Colonic mucosa (tissue), 4 donors: Measurements from ENCODE around the gene CREBL2. TPM values are rescaled to one million over a fixed set of nuclear protein-coding genes. Genes with fewer than 3 reads are reported as not detected.
A peak's percentile ranks its signal among the peaks of the same experiment; 100 is the strongest.
"Not testable (repeated sequence)": the region's sequence is repeated elsewhere in the genome, so short reads cannot be mapped to it uniquely, and the experiment has no call there.

Experiments used
- DNase-seq: peaks from one replicate; pipeline ENCODE4 v3.0.0-alpha.2; 2020
- H3K27ac ChIP-seq: fragments of 200-600 bp; one replicate; pipeline ENCODE4 v1.8.0; 2021
- H3K27me3 ChIP-seq: fragments of 200-600 bp; one replicate; pipeline ENCODE4 v1.8.0; 2021
- H3K36me3 ChIP-seq: fragments of 200-600 bp; one replicate; pipeline ENCODE4 v1.8.0; 2021
- H3K4me1 ChIP-seq: fragments of 200-600 bp; one replicate; pipeline ENCODE4 v1.8.0; 2021; ENCODE audit warnings: mild to moderate bottlenecking
- H3K4me3 ChIP-seq: fragments of 200-600 bp; one replicate; pipeline ENCODE4 v1.8.0; 2021
- H3K9ac ChIP-seq, 2 donors: one replicate each; pipeline ENCODE4 v1.7.0; 2013; ENCODE audit warnings: control low read depth in 2 of 2, low read depth in 2 of 2, low read length in 2 of 2
- H3K9me3 ChIP-seq: fragments of 200-600 bp; one replicate; pipeline ENCODE4 v1.8.0; 2021
- intact Hi-C: fragments of 100-400 bp; cut with DNase I; formaldehyde crosslinking; loops from one replicate; pipeline ENCODE4 v1.14.1; 2022
- total RNA-seq, 2 donors: library from RNA; stranded (reverse); fragmentation: NEBNext Ultra II Directional in 1 of 2; extraction: Animal tissue kit (Norgen Biotek cat#: 25700) in 1 of 2; gene quantifications; one replicate each; pipeline ENCODE4 v1.2.1, GENCODE V29; 2021
- TF ChIP-seq, protein P1 (sequence below): fragments of 200-600 bp; IDR thresholded peaks from one replicate; pipeline ENCODE4 v1.8.0; 2022; ENCODE audit warnings: antibody characterized with exemption, mild to moderate bottlenecking
- donor health status: healthy.
- donor health status: DM: no; HTN: no; CAD: no.
- donor health status: DM: no; HTN: no; CAD: no.

Gene CREBL2
- total RNA-seq, 2 donors from 2014 or later = 18.6 to 28.9 TPM

DNA sequence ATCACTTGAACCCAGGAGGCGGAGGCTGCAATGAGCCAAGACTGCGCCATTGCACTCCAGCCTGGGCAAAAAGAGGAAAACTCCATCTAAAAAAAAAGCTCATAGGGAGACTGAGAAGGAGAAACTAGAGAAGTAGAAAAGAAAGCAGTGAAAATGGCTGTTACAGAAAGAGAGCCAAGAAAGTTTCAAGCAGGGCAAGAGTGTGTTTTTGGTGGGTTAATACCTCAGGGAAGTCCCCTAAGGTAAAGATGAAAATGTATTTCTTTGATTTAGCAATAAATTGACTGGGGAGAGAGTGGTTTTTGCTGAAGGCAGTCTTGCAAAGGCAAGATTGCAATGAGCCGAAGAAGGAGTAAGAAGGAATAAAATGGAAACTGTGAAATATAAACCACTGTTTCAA lies 39.0 kb upstream of the CREBL2 start:
- Histone ChIP-seq H3K9ac (no peak overlapping the region), H3K4me1 (no peaks in the 10 kb centered on the region), H3K27ac (no peak overlapping the region), H3K27me3 (no peaks in the 10 kb centered on the region), H3K9me3 (no peaks in the 10 kb centered on the region), H3K36me3 (no peaks in the 10 kb centered on the region), H3K4me3 (no peak overlapping the region)
- TF ChIP-seq, protein P1, sequence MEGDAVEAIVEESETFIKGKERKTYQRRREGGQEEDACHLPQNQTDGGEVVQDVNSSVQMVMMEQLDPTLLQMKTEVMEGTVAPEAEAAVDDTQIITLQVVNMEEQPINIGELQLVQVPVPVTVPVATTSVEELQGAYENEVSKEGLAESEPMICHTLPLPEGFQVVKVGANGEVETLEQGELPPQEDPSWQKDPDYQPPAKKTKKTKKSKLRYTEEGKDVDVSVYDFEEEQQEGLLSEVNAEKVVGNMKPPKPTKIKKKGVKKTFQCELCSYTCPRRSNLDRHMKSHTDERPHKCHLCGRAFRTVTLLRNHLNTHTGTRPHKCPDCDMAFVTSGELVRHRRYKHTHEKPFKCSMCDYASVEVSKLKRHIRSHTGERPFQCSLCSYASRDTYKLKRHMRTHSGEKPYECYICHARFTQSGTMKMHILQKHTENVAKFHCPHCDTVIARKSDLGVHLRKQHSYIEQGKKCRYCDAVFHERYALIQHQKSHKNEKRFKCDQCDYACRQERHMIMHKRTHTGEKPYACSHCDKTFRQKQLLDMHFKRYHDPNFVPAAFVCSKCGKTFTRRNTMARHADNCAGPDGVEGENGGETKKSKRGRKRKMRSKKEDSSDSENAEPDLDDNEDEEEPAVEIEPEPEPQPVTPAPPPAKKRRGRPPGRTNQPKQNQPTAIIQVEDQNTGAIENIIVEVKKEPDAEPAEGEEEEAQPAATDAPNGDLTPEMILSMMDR = no peak
- DNase-seq = no peak
- intact Hi-C loops = no loop called here

DNA sequence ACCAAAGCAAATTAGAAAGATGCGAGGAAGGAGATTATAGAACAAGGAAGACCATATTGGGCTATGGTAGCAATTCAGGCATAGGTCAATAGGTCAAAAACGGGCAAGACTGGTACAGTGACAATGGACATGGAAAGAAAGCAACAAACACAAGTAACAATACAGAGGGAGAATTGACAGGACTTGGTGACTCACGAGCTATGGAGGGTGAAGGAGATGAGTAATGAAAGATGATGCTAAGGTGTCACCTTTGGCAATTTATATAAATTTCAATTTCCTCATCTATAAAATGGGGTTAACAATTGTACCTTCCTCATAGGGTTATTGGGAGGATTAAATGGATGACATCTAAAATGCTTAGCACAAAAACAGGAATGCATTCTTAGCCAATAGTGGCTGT lies 33.9 kb upstream of the CREBL2 start:
- H3K9ac ChIP-seq = no peak overlapping the region
- no peaks in the 10 kb centered on the region for H3K4me1 ChIP-seq
- H3K4me3 ChIP-seq = no peak overlapping the region
- no peaks in the 10 kb centered on the region for H3K27me3 ChIP-seq
- intact Hi-C loops = no loop called here
- H3K36me3 ChIP-seq = no peaks in the 10 kb centered on the region
- TF ChIP-seq, protein P1 = no peak
- no peaks in the 10 kb centered on the region for H3K9me3 ChIP-seq
- no peak overlapping the region for H3K27ac ChIP-seq
- DNase-seq = no peak

DNA sequence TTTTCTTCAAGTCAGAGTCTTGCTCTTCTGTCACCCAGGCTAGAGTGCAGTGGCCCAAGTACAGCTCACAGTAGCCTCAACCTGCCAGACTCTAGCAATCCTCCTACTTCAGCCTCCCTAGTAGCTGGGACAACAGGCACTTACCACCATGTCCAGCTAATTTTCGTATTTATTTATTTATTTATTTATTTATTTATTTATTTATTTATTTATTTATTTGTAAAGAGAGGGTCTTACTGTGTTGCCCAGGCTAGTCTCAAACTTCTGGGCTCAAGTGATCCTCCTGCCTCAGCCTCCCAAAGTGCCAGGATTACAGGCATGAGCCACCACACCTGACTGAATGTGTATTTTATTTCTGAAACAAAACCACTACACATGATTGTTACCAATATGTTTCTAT lies 31.0 kb upstream of the CREBL2 start:
- H3K4me1 ChIP-seq, H3K9me3 ChIP-seq, H3K27ac ChIP-seq, H3K36me3 ChIP-seq, DNase-seq, intact Hi-C loops, H3K9ac ChIP-seq, H3K27me3 ChIP-seq, H3K4me3 ChIP-seq: not testable (repeated sequence)

DNA sequence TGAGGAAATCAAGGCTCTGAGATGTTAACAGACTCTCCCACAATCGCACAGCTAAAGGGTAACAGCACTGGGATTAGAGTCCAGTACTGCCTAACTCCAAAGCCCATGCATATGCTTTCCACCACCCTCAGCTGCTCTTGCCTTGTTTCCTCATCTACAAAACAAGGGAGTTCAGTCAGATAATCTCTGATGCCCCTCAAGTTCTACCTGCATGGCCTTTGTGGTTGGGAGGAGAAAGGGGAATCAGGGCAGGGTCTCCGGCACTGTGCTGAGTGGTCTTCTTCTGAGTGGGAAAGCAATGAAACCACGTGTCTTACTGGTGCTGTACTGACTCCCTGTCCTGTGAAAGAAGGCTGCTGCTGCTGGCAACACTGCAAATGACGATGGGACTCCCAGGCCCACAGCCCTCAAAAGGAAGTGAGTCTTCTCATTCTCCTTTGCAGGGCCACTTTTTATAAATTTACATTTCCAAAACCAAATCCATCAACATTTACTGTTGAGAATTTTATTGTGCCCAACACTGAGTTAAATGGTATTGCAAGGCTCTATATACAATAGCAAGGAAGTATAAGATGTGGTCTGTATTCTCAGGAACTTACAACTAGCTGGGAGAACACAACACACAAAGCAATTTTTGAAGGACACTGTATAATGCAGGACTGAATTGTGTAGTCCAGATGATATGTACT lies 29.3 kb upstream of the CREBL2 start:
- Histone ChIP-seq H3K36me3 (no peaks in the 10 kb centered on the region), H3K9me3 (no peaks in the 10 kb centered on the region), H3K27ac (peak overlapping the region; percentile 50), H3K27me3 (no peaks in the 10 kb centered on the region), H3K4me1 (peaks cover 5% of the 10 kb centered on the region), H3K4me3 (no peak overlapping the region), H3K9ac (peak overlapping the region in 1 of 2 donors; percentile 12)
- TF ChIP-seq, protein P1 = no peak
- peak; percentile 25 for DNase-seq
- intact Hi-C loops = no loop called here

DNA sequence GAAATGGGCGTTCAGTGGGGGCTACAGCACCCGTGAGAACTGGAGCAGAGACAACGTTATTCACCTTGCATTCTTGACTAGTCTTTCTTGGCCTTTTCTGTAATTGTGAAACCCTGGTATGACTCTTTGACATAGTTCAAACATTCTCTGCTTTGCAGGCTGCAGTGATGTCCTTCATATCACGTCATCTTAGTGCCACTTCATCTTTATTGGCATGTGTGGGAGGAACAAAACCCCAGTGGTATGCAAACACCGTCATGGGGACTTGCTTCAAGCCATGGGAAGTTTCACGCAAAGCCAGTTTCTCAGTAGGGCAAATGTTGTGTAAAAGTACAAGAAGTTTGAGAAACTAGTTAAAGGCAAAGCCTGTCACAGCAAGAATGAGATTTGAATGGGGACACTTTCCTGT lies 28.8 kb upstream of the CREBL2 start:
- no peaks in the 10 kb centered on the region for H3K27me3 ChIP-seq
- intact Hi-C loops = no loop called here
- H3K27ac ChIP-seq = peak overlapping the region; percentile 50
- H3K36me3 ChIP-seq = no peaks in the 10 kb centered on the region
- peak; percentile 35 for DNase-seq
- TF ChIP-seq, protein P1 = no peak
- no peak overlapping the region for H3K4me3 ChIP-seq
- no peaks in the 10 kb centered on the region for H3K9me3 ChIP-seq
- peaks cover 5% of the 10 kb centered on the region for H3K4me1 ChIP-seq
- H3K9ac ChIP-seq = peak overlapping the region in 1 of 2 donors; percentile 12

DNA sequence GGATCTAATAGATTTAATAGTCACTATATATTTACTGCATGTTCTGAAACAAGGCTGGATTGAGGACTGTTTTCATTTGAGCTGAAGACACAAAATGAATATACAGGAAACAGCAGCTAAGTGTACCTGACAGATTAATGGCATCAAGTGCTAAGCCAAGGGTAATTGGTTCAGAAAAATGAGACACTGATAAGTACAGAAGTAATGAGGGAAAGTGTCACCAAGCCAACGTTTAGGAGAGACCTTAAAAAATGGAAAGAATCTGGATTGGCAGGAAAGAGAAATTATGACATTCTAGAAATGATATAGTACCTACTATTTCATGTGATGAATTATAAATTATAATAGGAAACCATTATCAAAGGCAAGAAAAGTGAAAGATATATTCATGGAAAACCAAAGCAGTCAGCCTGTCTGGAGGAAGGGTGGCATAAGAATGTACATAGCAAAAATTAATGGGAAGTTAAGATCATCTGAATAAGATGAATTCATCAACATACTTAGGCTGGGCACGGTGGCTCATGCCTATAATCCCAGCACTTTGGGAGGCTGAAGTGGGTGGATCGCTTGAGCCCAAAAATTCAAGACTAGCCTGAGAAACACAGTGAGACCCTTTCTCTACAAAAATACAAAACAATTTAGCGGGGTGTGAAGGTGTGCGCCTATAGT lies 28.0 kb upstream of the CREBL2 start:
- Histone ChIP-seq H3K27ac (no peak overlapping the region), H3K9me3 (no peaks in the 10 kb centered on the region), H3K4me3 (no peak overlapping the region), H3K9ac (no peak overlapping the region), H3K36me3 (no peaks in the 10 kb centered on the region), H3K4me1 (peaks cover 5% of the 10 kb centered on the region), H3K27me3 (no peaks in the 10 kb centered on the region)
- DNase-seq = no peak
- intact Hi-C loops = no loop called here
- TF ChIP-seq, protein P1 = no peak
